ENCODE measurements around the gene APOL4.

DNA sequence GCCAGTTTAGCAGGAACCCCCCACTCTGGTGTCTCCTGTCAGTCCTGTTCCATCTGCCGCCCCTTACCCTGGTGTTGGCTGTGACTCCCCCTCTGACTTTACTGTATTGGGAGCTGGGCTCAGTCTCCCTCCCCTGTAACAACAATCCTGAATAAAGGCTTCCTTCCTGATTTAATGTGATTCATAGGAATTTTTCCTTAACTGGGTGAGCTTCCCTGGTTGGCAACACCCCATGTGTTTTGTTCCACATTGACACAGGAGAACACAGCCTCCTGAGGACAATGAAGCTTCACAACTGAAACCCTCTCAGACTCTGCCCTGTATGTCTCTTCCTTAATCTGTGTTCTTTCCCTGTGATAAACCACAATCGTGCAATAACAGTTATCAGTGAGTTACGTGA, 8.4 kb downstream of the APOL4 start:
- TF ChIP-seq, protein P1, sequence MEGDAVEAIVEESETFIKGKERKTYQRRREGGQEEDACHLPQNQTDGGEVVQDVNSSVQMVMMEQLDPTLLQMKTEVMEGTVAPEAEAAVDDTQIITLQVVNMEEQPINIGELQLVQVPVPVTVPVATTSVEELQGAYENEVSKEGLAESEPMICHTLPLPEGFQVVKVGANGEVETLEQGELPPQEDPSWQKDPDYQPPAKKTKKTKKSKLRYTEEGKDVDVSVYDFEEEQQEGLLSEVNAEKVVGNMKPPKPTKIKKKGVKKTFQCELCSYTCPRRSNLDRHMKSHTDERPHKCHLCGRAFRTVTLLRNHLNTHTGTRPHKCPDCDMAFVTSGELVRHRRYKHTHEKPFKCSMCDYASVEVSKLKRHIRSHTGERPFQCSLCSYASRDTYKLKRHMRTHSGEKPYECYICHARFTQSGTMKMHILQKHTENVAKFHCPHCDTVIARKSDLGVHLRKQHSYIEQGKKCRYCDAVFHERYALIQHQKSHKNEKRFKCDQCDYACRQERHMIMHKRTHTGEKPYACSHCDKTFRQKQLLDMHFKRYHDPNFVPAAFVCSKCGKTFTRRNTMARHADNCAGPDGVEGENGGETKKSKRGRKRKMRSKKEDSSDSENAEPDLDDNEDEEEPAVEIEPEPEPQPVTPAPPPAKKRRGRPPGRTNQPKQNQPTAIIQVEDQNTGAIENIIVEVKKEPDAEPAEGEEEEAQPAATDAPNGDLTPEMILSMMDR (IDR thresholded peaks at IDR 0.05): no peak
- TF ChIP-seq POLR2A (IDR thresholded peaks at IDR 0.05) (no peak), EP300 (IDR thresholded peaks at IDR 0.05) (no peak)
